GM23338 (cell line): ENCODE results near the gene H2BK1. TPM values are rescaled to one million over a fixed set of nuclear protein-coding genes. Genes with fewer than 3 reads are reported as not detected.

Experiments
- ATAC-seq: fragments of 200-7000 bp; cut with Tn5 transposase; 3 replicates; pipeline ENCODE4 v1.9.1; 2020
- DNase-seq: peaks from one replicate; pipeline ENCODE4 v3.0.0-alpha.2; 2015; ENCODE audit warnings: low spot score
- H2AFZ ChIP-seq: fragments of 200-600 bp; sonication (generic); 2 replicates; pipeline ENCODE4 v1.8.0; 2016; ENCODE audit warnings: antibody characterized with exemption, mild to moderate bottlenecking, moderate library complexity
- H3F3A ChIP-seq: fragments of 200-600 bp; sonication (generic); replicated peaks from 2 replicates; pipeline ENCODE4 v1.8.0; 2017; ENCODE audit warnings: antibody characterized with exemption, mixed run types, low read depth
- H3K27ac ChIP-seq: fragments of 200-600 bp; sonication (generic); 2 replicates; pipeline ENCODE4 v1.6.1; 2016; ENCODE audit warnings: low read depth
- H3K27me3 ChIP-seq: fragments of 200-600 bp; sonication (generic); 2 replicates; pipeline ENCODE4 v1.8.0; 2016; ENCODE audit warnings: mild to moderate bottlenecking, mixed run types, moderate library complexity; ENCODE audit not compliant: insufficient read depth
- H3K36me3 ChIP-seq: fragments of 200-600 bp; sonication (generic); 2 replicates; pipeline ENCODE4 v1.8.0; 2016; ENCODE audit warnings: mild to moderate bottlenecking; ENCODE audit not compliant: insufficient read depth
- H3K4me1 ChIP-seq: fragments of 200-600 bp; sonication (generic); 2 replicates; pipeline ENCODE4 v1.8.0; 2016; ENCODE audit warnings: mild to moderate bottlenecking, moderate library complexity; ENCODE audit not compliant: insufficient read depth
- H3K4me2 ChIP-seq: fragments of 200-600 bp; sonication (generic); 2 replicates; pipeline ENCODE4 v1.7.1; 2017; ENCODE audit warnings: mixed run types
- H3K4me3 ChIP-seq: fragments of 200-600 bp; sonication (generic); 2 replicates; pipeline ENCODE4 v1.6.1; 2016; ENCODE audit warnings: mixed run types
- H3K79me2 ChIP-seq: fragments of 200-600 bp; sonication (generic); replicated peaks from 2 replicates; pipeline ENCODE4 v1.8.0; 2017; ENCODE audit warnings: mild to moderate bottlenecking; ENCODE audit not compliant: insufficient read depth
- H3K9me2 ChIP-seq: fragments of 200-600 bp; sonication (generic); 2 replicates; pipeline ENCODE4 v1.8.0; 2017; ENCODE audit not compliant: insufficient read depth
- H4K20me1 ChIP-seq: fragments of 200-600 bp; sonication (generic); replicated peaks from 2 replicates; pipeline ENCODE4 v1.8.0; 2017; ENCODE audit warnings: mild to moderate bottlenecking; ENCODE audit not compliant: insufficient read depth
- H3K27ac Mint-ChIP-seq: 2 replicates; pipeline ENCODE4 v1.8.0; 2020; ENCODE audit warnings: inconsistent platforms, mild to moderate bottlenecking, moderate library complexity, mixed read lengths
- H3K27me3 Mint-ChIP-seq: 3 replicates; pipeline ENCODE4 v1.8.0; 2022; ENCODE audit warnings: low read depth, mild to moderate bottlenecking, moderate library complexity, mixed read lengths, inconsistent platforms; ENCODE audit not compliant: insufficient read depth, poor library complexity
- H3K36me3 Mint-ChIP-seq: 3 replicates; pipeline ENCODE4 v1.8.0; 2021; ENCODE audit warnings: low read depth, mild to moderate bottlenecking, inconsistent platforms, moderate library complexity, mixed read lengths
- H3K4me1 Mint-ChIP-seq: 3 replicates; pipeline ENCODE4 v1.8.0; 2020; ENCODE audit warnings: mild to moderate bottlenecking, inconsistent platforms, mixed read lengths
- H3K4me3 Mint-ChIP-seq: 3 replicates; pipeline ENCODE4 v1.8.0; 2021; ENCODE audit warnings: moderate library complexity, mild to moderate bottlenecking, inconsistent platforms, mixed read lengths
- H3K9me3 Mint-ChIP-seq: 3 replicates; pipeline ENCODE4 v1.8.0; 2020; ENCODE audit warnings: moderate library complexity, mild to moderate bottlenecking, inconsistent platforms, mixed read lengths
- EZH2 ChIP-seq: fragments of 200-600 bp; sonication (generic); IDR thresholded peaks from one replicate; pipeline ENCODE4 v1.8.0; 2017; ENCODE audit warnings: antibody characterized with exemption, mild to moderate bottlenecking, low read depth; ENCODE audit not compliant: unreplicated experiment
- POLR2AphosphoS5 ChIP-seq: IDR thresholded peaks from 2 replicates; pipeline ENCODE4 v1.6.1; 2016; ENCODE audit warnings: antibody characterized with exemption, low read depth
- ZNF331 ChIP-seq: fragments of 250-450 bp; sonication (Bioruptor Pico); IDR thresholded peaks from 2 replicates; pipeline ENCODE4 v1.5.0; 2020; ENCODE audit warnings: low read depth, mild to moderate bottlenecking, moderate library complexity
- ZNF462 ChIP-seq: fragments of 250-450 bp; sonication (Bioruptor Pico); IDR thresholded peaks from 2 replicates; pipeline ENCODE4 v1.5.0; 2020; ENCODE audit warnings: mild to moderate bottlenecking, moderate library complexity
- polyA plus RNA-seq: library from polyadenylated mRNA; unstranded; fragments of >200 nt; fragmentation: Nextera tagmentation; extraction: Ambion mirVana; gene quantifications from 2 replicates; pipeline ENCODE4 v1.2.1, GENCODE V29; 2016
- total RNA-seq: library from RNA; depleted of rRNA; stranded (reverse); fragments of >200 nt; shearing (Covaris generic); gene quantifications from 2 replicates; pipeline ENCODE4 v1.2.3, GENCODE V29; 2014

The H2BK1 gene
- total and polyA plus RNA-seq, 2 experiments from 2014 or later, result not detected

- H3K4me1 ChIP-seq, result peaks cover 7% of the 10 kb centered on the region
- Mint-ChIP-seq H3K27ac (no peak overlapping the region), H3K4me1 (peaks cover 15% of the 10 kb centered on the region), H3K36me3 (peaks cover 52% of the 10 kb centered on the region), H3K27me3 (peaks cover 13% of the 10 kb centered on the region), H3K4me3 (no peak overlapping the region), H3K9me3 (no peaks in the 10 kb centered on the region)
- no peak overlapping the region for H2AFZ ChIP-seq
- H3K79me2 ChIP-seq, result no peaks in the 10 kb centered on the region
- H3K36me3 ChIP-seq, result peaks cover 26% of the 10 kb centered on the region
- no peak overlapping the region for H3K27ac ChIP-seq
- H3K4me2 ChIP-seq, result no peak overlapping the region
- H3K27me3 ChIP-seq, result no peaks in the 10 kb centered on the region
- H3F3A ChIP-seq, result no peaks in the 10 kb centered on the region
- no peaks in the 10 kb centered on the region for H3K9me2 ChIP-seq
- TF ChIP-seq EZH2 (no peak), POLR2AphosphoS5 (no peak), ZNF462 (CRISPR knock-in tag) (no peak), ZNF331 (CRISPR knock-in tag) (no peak)
- H4K20me1 ChIP-seq, result no peaks in the 10 kb centered on the region; the same call in 1 of the 2 replicates
- DNase-seq (no peak), ATAC-seq (no peak)
- H3K4me3 ChIP-seq, result no peak overlapping the region
Measured at GRCh38 chr7:151212626-151213025, 2.3 kb upstream of the H2BK1 start.

DNA sequence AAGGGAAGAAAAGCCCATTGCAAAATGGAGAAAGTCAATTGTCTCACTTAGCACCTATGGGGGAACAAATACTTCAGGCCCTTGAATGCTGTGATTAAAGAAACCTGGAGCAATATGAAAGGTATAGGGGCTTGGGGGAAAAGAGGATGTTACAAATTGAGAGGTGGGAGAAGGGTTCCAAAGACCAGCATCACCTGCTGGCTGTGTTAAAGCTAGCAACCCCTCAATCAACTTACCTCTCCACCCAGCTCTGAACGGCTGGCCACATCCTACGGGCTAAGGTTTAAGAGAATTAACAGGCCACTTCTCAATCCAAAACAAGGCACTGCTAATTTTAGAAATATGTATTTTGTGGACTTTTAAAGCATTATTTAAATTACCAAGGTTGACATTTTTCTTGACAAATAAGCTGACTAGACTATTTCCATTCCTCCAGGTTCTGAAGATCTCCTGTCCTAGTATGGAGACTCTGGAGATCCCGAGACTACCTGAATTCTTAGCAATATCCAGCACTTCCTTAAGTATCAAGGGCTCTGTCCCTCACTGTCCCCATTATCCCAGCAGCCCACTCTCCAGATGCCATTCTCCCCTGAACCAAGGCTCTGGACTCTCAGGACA, 976 bp upstream of the H2BK1 start:
- H3K4me1 ChIP-seq, result peaks cover 7% of the 10 kb centered on the region
- H3K9me3 Mint-ChIP-seq, result no peaks in the 10 kb centered on the region
- TF ChIP-seq ZNF462 (CRISPR knock-in tag), result no peak

More for the DNA sequence above, 976 bp upstream of the H2BK1 start:
- Histone ChIP-seq H3K36me3 (peaks cover 15% of the 10 kb centered on the region), H3K27me3 (no peaks in the 10 kb centered on the region), H2AFZ (no peak overlapping the region), H3K4me2 (no peak overlapping the region; the same call in 1 of the 2 replicates), H3K9me2 (no peaks in the 10 kb centered on the region), H3F3A (no peaks in the 10 kb centered on the region), H3K4me3 (no peak overlapping the region), H4K20me1 (no peaks in the 10 kb centered on the region; the same call in 1 of the 2 replicates), H3K27ac (no peak overlapping the region), H3K79me2 (no peaks in the 10 kb centered on the region)
- peaks cover 15% of the 10 kb centered on the region for H3K4me1 Mint-ChIP-seq
- peaks cover 20% of the 10 kb centered on the region for H3K27me3 Mint-ChIP-seq
- no peak overlapping the region for H3K4me3 Mint-ChIP-seq
- DNase-seq, result no peak
- H3K36me3 Mint-ChIP-seq, result peaks cover 41% of the 10 kb centered on the region
- H3K27ac Mint-ChIP-seq, result no peak overlapping the region
- ATAC-seq, result peak; percentile 51
